Measurements from ENCODE around the gene RPS19BP1. TPM values are rescaled to one million over a fixed set of nuclear protein-coding genes. Genes with fewer than 3 reads are reported as not detected.

The RPS19BP1 gene
- total RNA-seq, 1 donor from 2014 or later = 34.8 TPM

DNA sequence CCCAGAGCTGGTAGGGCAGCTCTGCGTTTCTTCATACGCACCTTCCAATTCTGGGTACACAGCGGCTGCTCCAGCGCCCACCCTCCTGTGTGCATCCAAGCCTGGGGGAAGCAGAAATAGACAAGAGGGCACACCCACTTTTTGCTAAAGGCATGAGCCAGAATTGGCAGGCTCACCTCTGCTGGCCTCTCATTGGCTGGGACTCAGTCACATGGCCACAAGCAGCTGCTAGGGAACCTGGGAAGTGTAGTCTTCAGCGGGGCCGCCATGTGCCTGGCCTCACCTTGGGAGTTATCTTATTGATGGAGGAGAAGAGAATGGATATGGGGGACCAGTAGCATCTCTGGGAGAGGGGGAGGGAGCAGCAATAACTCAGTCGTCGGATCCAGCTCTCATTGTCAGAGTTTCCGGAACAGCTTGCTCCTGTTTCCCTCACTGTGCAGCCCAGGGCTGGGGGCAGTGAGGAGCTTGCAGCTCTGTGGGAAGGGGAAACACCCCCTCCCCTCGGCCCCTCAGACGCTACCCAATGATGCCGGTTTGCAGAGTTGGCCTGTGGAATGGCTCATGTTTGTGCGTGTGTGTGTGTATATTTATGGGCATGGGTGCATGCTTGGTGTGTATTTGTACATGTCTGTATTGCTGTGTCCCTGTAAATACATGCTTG lies 42.3 kb downstream of the RPS19BP1 start:
- DNase-seq = peak; percentile 87

DNA sequence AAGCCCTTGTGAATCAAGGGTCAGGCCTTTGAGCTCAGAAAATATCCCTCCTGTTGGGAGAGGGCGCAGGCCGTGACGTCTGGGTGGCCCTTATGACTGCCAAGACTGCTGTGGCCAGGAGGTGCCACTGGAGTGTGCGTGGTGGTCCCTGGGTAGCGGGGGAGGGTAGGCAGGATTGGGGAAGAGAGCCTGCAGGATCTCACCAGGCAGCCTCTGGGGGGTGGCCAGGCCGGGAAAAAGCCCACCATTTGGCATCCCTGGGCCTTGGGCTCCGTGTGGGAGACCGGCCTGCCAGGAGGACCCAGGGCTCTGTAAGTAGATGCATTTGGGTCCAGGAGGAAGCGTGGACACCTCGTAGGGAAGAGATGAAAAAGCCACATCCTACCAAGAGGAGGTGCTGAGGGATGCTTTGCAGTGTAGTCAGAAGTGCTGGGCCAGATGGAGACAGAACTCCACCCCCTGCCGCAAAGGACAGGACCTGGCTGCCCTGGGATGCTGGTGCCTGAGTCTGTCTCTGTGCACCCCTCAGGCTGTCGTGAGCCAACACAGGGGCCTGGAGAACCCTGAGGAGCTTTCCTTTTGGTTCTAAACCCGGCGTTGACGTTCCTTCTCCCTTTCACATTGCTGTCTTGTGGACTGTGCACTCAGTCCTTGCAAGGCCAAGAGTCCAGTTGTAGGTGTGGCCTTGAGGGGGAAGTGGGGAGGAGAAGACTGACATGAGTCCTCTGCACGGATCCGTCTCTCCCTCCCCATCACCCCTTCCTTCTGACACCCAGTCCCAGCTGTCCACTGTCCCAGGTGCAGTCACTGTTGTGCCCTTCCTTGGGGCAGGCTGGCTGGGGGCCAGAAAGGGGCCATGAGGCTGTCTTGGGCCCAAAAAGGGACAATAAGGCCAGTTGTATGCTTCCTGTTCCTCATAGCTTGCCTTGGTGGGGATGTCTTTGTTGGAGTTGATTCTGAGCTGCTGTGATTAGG lies 43.2 kb downstream of the RPS19BP1 start:
- DNase-seq = no peak

DNA sequence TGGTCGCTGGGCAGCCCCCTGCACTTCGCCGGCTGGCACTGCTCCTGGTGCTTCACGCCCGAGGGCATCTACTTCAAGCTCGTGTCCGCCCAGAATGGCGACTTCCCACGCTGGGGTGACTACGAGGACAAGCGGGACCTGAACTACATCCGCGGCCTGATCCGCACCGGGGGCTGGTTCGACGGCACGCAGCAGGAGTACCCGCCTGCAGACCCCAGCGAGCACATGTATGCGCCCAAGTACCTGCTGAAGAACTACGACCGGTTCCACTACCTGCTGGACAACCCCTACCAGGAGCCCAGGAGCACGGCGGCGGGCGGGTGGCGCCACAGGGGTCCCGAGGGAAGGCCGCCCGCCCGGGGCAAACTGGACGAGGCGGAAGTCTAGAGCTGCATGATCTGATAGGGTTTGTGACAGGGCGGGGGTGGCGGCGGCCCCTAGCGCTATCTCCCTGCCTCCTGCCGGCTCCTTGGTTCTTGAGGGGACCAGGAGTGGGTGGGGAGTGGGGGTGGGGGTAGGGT lies 43.9 kb downstream of the RPS19BP1 start:
- DNase-seq = no peak

DNA sequence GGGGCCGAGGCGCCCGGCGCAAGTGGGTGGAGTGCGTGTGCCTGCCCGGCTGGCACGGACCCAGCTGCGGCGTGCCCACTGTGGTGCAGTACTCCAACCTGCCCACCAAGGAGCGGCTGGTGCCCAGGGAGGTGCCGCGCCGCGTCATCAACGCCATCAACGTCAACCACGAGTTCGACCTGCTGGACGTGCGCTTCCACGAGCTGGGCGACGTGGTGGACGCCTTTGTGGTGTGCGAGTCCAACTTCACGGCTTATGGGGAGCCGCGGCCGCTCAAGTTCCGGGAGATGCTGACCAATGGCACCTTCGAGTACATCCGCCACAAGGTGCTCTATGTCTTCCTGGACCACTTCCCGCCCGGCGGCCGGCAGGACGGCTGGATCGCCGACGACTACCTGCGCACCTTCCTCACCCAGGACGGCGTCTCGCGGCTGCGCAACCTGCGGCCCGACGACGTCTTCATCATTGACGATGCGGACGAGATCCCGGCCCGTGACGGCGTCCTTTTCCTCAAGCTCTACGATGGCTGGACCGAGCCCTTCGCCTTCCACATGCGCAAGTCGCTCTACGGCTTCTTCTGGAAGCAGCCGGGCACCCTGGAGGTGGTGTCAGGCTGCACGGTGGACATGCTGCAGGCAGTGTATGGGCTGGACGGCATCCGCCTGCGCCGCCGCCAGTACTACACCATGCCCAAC lies 44.6 kb downstream of the RPS19BP1 start:
- no peak for DNase-seq

DNA sequence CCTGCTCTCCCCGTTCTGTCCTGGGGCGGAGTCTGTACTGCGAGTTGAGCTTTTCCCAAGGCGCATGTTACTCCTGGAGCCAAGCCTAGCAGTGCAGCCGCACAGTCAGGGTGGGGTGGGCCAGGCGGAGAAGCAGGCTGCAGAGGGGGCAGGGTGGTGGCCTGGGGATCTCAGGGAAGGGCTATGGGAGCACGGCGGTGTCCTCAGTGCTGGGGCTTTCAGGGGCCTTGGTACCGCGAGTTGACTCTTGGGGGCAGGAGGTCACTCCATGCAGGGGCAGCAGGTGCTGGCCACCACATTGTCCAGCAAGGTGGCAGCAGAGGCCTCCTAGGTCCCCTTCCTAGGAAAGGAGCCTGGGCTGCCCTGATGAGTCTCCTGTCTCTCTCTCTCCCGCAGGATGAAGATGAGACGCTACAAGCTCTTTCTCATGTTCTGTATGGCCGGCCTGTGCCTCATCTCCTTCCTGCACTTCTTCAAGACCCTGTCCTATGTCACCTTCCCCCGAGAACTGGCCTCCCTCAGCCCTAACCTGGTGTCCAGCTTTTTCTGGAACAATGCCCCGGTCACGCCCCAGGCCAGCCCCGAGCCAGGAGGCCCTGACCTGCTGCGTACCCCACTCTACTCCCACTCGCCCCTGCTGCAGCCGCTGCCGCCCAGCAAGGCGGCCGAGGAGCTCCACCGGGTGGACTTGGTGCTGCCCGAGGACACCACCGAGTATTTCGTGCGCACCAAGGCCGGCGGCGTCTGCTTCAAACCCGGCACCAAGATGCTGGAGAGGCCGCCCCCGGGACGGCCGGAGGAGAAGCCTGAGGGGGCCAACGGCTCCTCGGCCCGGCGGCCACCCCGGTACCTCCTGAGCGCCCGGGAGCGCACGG lies 45.4 kb downstream of the RPS19BP1 start:
- no peak for DNase-seq

DNA sequence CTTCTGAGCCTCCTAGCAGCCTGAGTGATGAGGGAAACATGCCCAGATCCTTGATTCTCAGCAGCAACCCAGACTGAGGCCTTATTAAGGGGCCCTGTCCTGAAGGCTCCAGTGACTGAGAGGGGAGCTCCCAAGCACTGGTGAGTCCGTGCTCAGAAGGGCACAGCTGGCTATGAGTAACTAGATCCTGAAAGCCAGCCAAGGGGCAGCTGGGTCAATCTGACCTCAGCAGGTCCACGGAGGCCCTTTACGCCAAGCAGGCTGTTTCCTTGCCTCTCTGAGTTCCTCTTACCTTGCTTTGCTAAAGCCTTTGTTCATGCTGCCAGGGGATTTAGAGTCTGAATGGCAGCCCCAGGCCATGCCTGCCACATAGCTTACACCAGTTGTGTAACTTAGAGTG lies 49.8 kb downstream of the RPS19BP1 start:
- DNase-seq = no peak

DNA sequence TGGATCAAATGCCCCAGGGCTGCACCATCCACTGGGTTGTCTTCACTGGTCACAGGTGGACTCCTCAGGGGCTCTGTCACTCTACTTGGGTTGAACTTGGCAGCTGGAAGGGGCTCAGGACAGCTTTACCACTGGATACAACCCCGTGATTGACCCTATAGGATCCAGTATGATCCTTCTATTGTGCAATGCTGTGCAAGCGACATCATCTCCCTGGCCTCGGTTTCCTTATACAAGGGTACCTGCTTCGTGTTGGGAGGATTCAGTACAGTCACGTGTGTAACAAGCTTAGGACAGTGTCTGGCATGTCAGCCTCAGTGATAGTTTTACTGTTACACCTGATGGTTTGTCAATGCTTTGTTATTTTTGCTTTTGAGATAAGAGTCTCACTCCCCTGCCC lies 51.0 kb downstream of the RPS19BP1 start:
- no peak for DNase-seq

DNA sequence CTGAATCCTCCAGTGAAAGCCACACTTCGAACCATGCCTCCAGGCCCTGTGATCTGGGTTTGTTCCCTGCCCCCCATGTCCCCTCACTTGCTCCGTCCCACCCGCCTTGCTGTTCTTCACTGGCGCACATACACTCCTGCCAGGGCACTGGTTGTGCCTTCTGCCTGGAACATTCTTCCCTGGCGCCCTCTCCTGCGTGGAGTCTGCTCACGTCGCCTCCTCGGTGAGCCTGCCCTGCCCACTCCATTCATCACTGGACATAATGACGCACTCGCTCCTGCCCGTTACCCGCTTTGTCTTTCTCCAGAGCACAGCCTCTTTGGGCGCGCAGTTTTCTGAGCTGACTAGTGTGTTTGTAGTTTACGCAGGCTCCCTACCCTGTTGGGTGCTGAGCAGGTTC lies 51.5 kb downstream of the RPS19BP1 start:
- DNase-seq = no peak

DNA sequence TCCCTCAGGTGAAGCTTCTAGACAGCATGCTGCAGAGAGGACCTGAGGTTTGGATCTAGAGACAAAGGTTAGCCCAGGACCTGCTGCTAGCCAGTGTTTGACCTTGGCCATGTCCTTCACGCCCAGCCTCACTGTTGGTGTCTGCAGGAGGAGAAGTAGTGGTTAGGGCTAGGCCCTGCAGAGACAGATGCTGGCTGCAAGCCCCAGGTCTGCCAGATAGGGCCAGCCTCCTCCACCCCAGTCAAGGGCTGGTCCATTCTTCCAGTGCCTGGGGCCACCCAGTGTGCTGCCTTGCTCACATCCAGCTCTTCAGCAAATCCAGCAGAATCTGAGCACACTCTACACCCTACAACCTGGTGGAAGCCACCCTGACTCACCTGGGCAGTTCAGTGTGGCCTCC lies 52.0 kb downstream of the RPS19BP1 start:
- DNase-seq = no peak

DNA sequence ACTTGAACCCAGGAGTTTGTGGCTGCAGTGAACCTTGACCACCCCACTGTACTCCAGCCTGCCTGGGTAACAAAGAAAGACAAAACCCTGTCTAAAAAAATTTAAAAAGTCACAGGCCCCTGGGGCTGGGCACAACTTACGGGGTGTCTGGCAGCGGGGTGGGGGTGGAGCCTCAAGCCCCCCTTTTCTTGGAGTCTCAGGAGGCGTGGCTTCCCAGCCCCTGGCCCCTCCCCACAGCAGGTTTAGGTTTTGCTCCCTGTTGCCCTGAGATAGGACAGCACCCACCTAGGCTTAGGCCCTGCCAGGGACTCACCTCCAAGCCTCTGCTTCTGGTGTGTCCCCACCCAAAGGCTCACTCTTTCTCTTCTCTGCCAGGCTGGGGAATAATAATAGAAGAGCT lies 53.3 kb downstream of the RPS19BP1 start:
- DNase-seq = no peak

Other genes with a start within 250 kb of the RPS19BP1 start
- gene RPL3, start 213.1 kb downstream of the RPS19BP1 start, total RNA-seq = 2,266 TPM
- gene SYNGR1, start 182.8 kb downstream of the RPS19BP1 start, total RNA-seq = 20.0 TPM
- gene TAB1, start 133.0 kb downstream of the RPS19BP1 start, total RNA-seq = 27.3 TPM
- gene MGAT3, start 75.7 kb downstream of the RPS19BP1 start, total RNA-seq = 2.9 TPM
- 16.0 TPM for gene MIEF1, start 30.5 kb downstream of the RPS19BP1 start, total RNA-seq
- 124 TPM for gene ATF4, start 12.2 kb downstream of the RPS19BP1 start, total RNA-seq
- 0.10 TPM for gene CACNA1I, start 38.0 kb upstream of the RPS19BP1 start, total RNA-seq

All from tongue (tissue), 2 donors.